ENCODE data around the gene UFC1. TPM values are rescaled to one million over a fixed set of nuclear protein-coding genes. Genes with fewer than 3 reads are reported as not detected.

Gene UFC1
- total and polyA plus RNA-seq, 2 donors (not counting 3 experiments of a cell fraction or from before 2014, with no cell fraction given): 102 to 149 TPM

DNA sequence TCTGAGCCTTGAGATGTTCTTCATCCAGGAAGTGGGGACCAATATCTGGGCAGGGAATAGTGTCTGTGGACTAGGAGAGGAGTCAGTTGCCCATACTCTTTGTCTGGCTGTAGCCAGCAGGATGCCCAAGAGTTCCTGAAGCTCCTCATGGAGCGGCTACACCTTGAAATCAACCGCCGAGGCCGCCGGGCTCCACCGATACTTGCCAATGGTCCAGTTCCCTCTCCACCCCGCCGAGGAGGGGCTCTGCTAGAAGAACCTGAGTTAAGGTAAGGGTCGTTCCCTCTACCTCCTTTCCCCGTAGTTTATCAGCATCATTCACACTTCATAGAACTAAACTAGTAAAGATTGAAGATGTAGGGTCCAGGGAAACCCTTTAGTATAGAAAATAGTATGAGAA is 9.0 kb downstream of the UFC1 start:
- POLR2A ChIA-PET: no interaction called here
- CTCF ChIA-PET: no interaction called here

More for the DNA sequence above, 9.0 kb downstream of the UFC1 start:
- Histone ChIP-seq H3K9ac (replicated peaks; ENCODE audit: extremely low read depth, insufficient read depth, low read length) (no peak overlapping the region), H3K9me1 (replicated peaks; ENCODE audit: control insufficient read depth, extremely low read depth, insufficient read depth, low read length) (no peaks in the 10 kb centered on the region), H3K79me2 (ENCODE audit: control insufficient read depth, insufficient read depth, low read length) (peaks cover 7% of the 10 kb centered on the region), H3K4me2 (ENCODE audit: insufficient read depth, low read length) (no peak overlapping the region), H3K4me3 (replicated peaks in 1 of 3; ENCODE audit: insufficient read depth in 1 of 3, low read depth in 1 of 3, low read length in 3 of 3) (no peak overlapping the region), H2AFZ (ENCODE audit: low read depth, low read length) (no peak overlapping the region), H3K36me3 (ENCODE audit: control insufficient read depth in 2 of 2, extremely low read depth in 1 of 2, insufficient read depth in 2 of 2, low read length in 2 of 2) (peaks cover 0 to 11% of the 10 kb centered on the region in 2 experiments), H3K9me3 (replicated peaks; ENCODE audit: control insufficient read depth, insufficient read depth, low read length) (no peaks in the 10 kb centered on the region), H3K27ac (ENCODE audit: insufficient read depth, low read depth, low read length) (no peak overlapping the region), H3K27me3 (ENCODE audit: control insufficient read depth in 2 of 2, insufficient read depth in 2 of 2, low read length in 2 of 2) (no peaks in the 10 kb centered on the region), H3K4me1 (ENCODE audit: control insufficient read depth, extremely low read depth, insufficient read depth, low read length) (peaks cover 23% of the 10 kb centered on the region), H4K20me1 (replicated peaks; ENCODE audit: control insufficient read depth, extremely low read depth, insufficient read depth, low read length) (no peaks in the 10 kb centered on the region)
- no TSS peak for BruUV-seq (replicated peaks)
- dilution Hi-C loops (cut with MboI; ENCODE audit: extremely low pct_ligation_motif_present, low sequenced_read_pairs) (no loop called here), intact Hi-C loops (cut with micrococcal nuclease) (no loop called here)
- DNase-seq (ENCODE audit: low read depth, low spot score) (no peak), FAIRE-seq (no peak)
- TF ChIP-seq GATA2 (IDR thresholded peaks at IDR 0.05; ENCODE audit: insufficient read depth, insufficient read length, low read depth, low read length) (no peak), EZH2 (IDR thresholded peaks at IDR 0.05; ENCODE audit: borderline replicate concordance, low read depth, low read length, severe bottlenecking) (no peak), FOS (IDR thresholded peaks at IDR 0.05; ENCODE audit: borderline replicate concordance, insufficient read depth, low read length) (no peak), POLR2A (IDR thresholded peaks at IDR 0.05; ENCODE audit: low read depth, low read length) (no peak), POLR2AphosphoS5 (IDR thresholded peaks at IDR 0.05; ENCODE audit: insufficient read depth, low read depth, low read length) (no peak), MYC (IDR thresholded peaks at IDR 0.05; ENCODE audit: low read depth, low read length) (no peak), JUN (IDR thresholded peaks at IDR 0.05; ENCODE audit: borderline replicate concordance, insufficient read depth, insufficient read length, low read depth) (no peak)
- TF ChIP-seq, protein P1, sequence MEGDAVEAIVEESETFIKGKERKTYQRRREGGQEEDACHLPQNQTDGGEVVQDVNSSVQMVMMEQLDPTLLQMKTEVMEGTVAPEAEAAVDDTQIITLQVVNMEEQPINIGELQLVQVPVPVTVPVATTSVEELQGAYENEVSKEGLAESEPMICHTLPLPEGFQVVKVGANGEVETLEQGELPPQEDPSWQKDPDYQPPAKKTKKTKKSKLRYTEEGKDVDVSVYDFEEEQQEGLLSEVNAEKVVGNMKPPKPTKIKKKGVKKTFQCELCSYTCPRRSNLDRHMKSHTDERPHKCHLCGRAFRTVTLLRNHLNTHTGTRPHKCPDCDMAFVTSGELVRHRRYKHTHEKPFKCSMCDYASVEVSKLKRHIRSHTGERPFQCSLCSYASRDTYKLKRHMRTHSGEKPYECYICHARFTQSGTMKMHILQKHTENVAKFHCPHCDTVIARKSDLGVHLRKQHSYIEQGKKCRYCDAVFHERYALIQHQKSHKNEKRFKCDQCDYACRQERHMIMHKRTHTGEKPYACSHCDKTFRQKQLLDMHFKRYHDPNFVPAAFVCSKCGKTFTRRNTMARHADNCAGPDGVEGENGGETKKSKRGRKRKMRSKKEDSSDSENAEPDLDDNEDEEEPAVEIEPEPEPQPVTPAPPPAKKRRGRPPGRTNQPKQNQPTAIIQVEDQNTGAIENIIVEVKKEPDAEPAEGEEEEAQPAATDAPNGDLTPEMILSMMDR (IDR thresholded peaks at IDR 0.05; ENCODE audit: extremely low read depth in 1 of 2, insufficient read depth in 1 of 2, low read depth in 1 of 2, low read length in 2 of 2): no peak
- TF ChIP-seq, protein P2, sequence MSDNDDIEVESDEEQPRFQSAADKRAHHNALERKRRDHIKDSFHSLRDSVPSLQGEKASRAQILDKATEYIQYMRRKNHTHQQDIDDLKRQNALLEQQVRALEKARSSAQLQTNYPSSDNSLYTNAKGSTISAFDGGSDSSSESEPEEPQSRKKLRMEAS (IDR thresholded peaks at IDR 0.05; ENCODE audit: insufficient read depth, insufficient read length): no peak

Measured in endothelial cell of umbilical vein (primary cell).